HEK293 (cell line): Measurements from ENCODE around the gene PARP1.

ENCODE experiments used
- CTCF ChIA-PET: fragments of 350-600 bp; formaldehyde crosslinking; extraction: SDS; loops from one replicate; lab custom pipeline; 2021; ENCODE audit warnings: antibody characterized with exemption; lab: Yijun Ruan, JAX
- POLR2A ChIA-PET: fragments of 300-600 bp; formaldehyde crosslinking; extraction: SDS; loops from one replicate; lab custom pipeline; 2020; ENCODE audit warnings: antibody characterized with exemption, inconsistent platforms; lab: Yijun Ruan, JAX
- H3K27ac ChIP-seq: fragments of 200-500 bp; sonication (Bioruptor generic); 2 replicates; pipeline ENCODE4 v1.5.1; 2014; ENCODE audit warnings: low read depth, low read length, control low read depth, inconsistent platforms; ENCODE audit errors: extremely low read depth
- H3K36me3 ChIP-seq, 2 experiments: fragments of 200-500 bp in 1 of 2; sonication (Bioruptor generic) in 1 of 2; 1 replicate in 1 of 2; 2 replicates in 1 of 2; pipeline ENCODE4 v1.5.1; 2014 to 2017; ENCODE audit warnings: inconsistent platforms in 2 of 2, low read length in 2 of 2; ENCODE audit not compliant: control insufficient read depth in 2 of 2, insufficient read depth in 1 of 2
- H3K4me1 ChIP-seq: fragments of 200-500 bp; sonication (Bioruptor generic); 2 replicates; pipeline ENCODE4 v1.5.1; 2014; ENCODE audit warnings: mild to moderate bottlenecking, low read length, inconsistent platforms; ENCODE audit not compliant: control insufficient read depth, insufficient read depth
- H3K4me3 ChIP-seq: 2 replicates; pipeline ENCODE4 v1.5.1; 2011; ENCODE audit warnings: low read depth, mild to moderate bottlenecking, control low read depth, low read length, moderate library complexity
- H3K9me3 ChIP-seq: fragments of 200-500 bp; sonication (Bioruptor generic); 2 replicates; pipeline ENCODE4 v1.5.1; 2014; ENCODE audit warnings: low read depth, low read length, inconsistent platforms; ENCODE audit not compliant: control insufficient read depth, insufficient read depth
- ZNF184 ChIP-seq: fragments of 450-650 bp; IDR thresholded peaks from 2 replicates; pipeline ENCODE4 v1.5.1; 2018; ENCODE audit warnings: missing biosample characterization, mild to moderate bottlenecking, missing genetic modification characterization
- ZNF19 ChIP-seq: fragments of 450-650 bp; formaldehyde crosslinking; IDR thresholded peaks from 2 replicates; pipeline ENCODE4; 2016; ENCODE audit warnings: missing biosample characterization, missing genetic modification characterization, low read depth
- ZNF274 ChIP-seq, 2 experiments: fragments of 200-500 bp in 1 of 2; fragments of 450-650 bp in 1 of 2; sonication (Bioruptor generic) in 1 of 2; formaldehyde crosslinking in 1 of 2; IDR thresholded peaks; 2 replicates each; pipeline versions ENCODE4 v1.5.1 to v1.6.1; 2014 to 2016; ENCODE audit warnings: borderline replicate concordance in 1 of 2, inconsistent platforms in 1 of 2, low read length in 1 of 2, missing biosample characterization in 1 of 2, missing genetic modification characterization in 1 of 2
- ZNF391 ChIP-seq: fragments of 450-650 bp; formaldehyde crosslinking; IDR thresholded peaks from 2 replicates; pipeline ENCODE4 v1.5.1; 2016; ENCODE audit warnings: low read depth, missing biosample characterization, missing genetic modification characterization, borderline replicate concordance
- ZNF530 ChIP-seq: fragments of 450-650 bp; formaldehyde crosslinking; IDR thresholded peaks from 2 replicates; pipeline ENCODE4 v1.5.1; 2016; ENCODE audit warnings: low read depth, missing biosample characterization, missing genetic modification characterization
- ZNF654 ChIP-seq: fragments of 450-650 bp; formaldehyde crosslinking; IDR thresholded peaks from 2 replicates; pipeline ENCODE4 v1.5.1; 2016; ENCODE audit warnings: low read depth, missing biosample characterization, missing genetic modification characterization
- TF ChIP-seq, protein P1 (sequence below): fragments of 450-650 bp; formaldehyde crosslinking; IDR thresholded peaks from 2 replicates; pipeline ENCODE4 v1.5.1; 2016; ENCODE audit warnings: missing biosample characterization, missing genetic modification characterization
- TF ChIP-seq, protein P2 (sequence below): IDR thresholded peaks from 2 replicates; pipeline ENCODE4 v1.6.1; 2011; ENCODE audit warnings: mild to moderate bottlenecking, low read depth, low read length, borderline replicate concordance
- TF ChIP-seq, protein P3 (sequence below): fragments of 450-650 bp; formaldehyde crosslinking; IDR thresholded peaks from 2 replicates; pipeline ENCODE4 v1.5.1; 2016; ENCODE audit warnings: missing biosample characterization, missing genetic modification characterization, borderline replicate concordance
- TF ChIP-seq, protein P4 (sequence below): fragments of 450-650 bp; formaldehyde crosslinking; IDR thresholded peaks from 2 replicates; pipeline ENCODE4 v1.5.1; 2016; ENCODE audit warnings: missing biosample characterization, missing genetic modification characterization

The PARP1 gene

DNA sequence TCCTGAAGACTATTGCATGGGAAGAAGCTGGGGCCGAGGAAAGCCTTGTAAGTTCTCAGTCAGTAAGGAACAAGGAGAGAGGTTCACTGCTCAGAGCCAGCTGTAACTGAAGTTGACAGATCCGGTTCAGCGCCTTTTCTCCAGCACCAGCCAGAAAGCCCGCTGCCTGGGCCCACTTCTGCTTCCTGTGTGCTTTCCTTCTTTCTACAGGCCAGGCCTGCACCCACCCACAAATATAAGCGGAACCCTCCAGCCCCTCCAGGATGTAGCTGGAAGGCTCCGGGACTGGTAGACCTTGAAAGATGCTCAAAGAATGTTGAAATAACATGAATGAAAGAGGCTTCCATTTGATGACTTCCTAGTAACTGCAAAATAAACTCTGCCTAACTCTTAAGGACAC is 38.8 kb downstream of the PARP1 start:
- H3K27ac ChIP-seq: no peak overlapping the region
- H3K4me1 ChIP-seq: no peaks in the 10 kb centered on the region
- no peak overlapping the region for H3K4me3 ChIP-seq
- CTCF ChIA-PET: interaction anchor here (0.6 to 1.2 kb wide), 2 partner anchors 31 to 36 kb away, joined by 3 to 4 read pairs; no protein-coding TSS in a partner anchor
- H3K36me3 ChIP-seq: peaks cover 69 to 100% of the 10 kb centered on the region in 2 experiments
- no peaks in the 10 kb centered on the region for H3K9me3 ChIP-seq
- no peak for TF ChIP-seq ZNF184 (tag by site-specific recombination)
- TF ChIP-seq, protein P1, sequence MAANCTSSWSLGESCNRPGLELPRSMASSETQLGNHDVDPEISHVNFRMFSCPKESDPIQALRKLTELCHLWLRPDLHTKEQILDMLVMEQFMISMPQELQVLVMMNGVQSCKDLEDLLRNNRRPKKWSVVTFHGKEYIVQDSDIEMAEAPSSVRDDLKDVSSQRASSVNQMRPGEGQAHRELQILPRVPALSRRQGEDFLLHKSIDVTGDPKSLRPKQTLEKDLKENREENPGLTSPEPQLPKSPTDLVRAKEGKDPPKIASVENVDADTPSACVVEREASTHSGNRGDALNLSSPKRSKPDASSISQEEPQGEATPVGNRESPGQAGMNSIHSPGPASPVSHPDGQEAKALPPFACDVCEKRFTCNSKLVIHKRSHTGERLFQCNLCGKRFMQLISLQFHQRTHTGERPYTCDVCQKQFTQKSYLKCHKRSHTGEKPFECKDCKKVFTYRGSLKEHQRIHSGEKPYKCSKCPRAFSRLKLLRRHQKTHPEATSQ (tag by site-specific recombination): no peak
- no peak for TF ChIP-seq ZNF19 (tag by site-specific recombination)
- TF ChIP-seq, protein P2, sequence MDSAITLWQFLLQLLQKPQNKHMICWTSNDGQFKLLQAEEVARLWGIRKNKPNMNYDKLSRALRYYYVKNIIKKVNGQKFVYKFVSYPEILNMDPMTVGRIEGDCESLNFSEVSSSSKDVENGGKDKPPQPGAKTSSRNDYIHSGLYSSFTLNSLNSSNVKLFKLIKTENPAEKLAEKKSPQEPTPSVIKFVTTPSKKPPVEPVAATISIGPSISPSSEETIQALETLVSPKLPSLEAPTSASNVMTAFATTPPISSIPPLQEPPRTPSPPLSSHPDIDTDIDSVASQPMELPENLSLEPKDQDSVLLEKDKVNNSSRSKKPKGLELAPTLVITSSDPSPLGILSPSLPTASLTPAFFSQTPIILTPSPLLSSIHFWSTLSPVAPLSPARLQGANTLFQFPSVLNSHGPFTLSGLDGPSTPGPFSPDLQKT: no peak
- no peak for TF ChIP-seq ZNF274 (IDR thresholded peaks at IDR 0.05; ENCODE audit: low read length)
- no peak for TF ChIP-seq ZNF274 (tag by site-specific recombination; IDR thresholded peaks at IDR 0.05; ENCODE audit: borderline replicate concordance)
- TF ChIP-seq ZNF391: no peak
- TF ChIP-seq, protein P3, sequence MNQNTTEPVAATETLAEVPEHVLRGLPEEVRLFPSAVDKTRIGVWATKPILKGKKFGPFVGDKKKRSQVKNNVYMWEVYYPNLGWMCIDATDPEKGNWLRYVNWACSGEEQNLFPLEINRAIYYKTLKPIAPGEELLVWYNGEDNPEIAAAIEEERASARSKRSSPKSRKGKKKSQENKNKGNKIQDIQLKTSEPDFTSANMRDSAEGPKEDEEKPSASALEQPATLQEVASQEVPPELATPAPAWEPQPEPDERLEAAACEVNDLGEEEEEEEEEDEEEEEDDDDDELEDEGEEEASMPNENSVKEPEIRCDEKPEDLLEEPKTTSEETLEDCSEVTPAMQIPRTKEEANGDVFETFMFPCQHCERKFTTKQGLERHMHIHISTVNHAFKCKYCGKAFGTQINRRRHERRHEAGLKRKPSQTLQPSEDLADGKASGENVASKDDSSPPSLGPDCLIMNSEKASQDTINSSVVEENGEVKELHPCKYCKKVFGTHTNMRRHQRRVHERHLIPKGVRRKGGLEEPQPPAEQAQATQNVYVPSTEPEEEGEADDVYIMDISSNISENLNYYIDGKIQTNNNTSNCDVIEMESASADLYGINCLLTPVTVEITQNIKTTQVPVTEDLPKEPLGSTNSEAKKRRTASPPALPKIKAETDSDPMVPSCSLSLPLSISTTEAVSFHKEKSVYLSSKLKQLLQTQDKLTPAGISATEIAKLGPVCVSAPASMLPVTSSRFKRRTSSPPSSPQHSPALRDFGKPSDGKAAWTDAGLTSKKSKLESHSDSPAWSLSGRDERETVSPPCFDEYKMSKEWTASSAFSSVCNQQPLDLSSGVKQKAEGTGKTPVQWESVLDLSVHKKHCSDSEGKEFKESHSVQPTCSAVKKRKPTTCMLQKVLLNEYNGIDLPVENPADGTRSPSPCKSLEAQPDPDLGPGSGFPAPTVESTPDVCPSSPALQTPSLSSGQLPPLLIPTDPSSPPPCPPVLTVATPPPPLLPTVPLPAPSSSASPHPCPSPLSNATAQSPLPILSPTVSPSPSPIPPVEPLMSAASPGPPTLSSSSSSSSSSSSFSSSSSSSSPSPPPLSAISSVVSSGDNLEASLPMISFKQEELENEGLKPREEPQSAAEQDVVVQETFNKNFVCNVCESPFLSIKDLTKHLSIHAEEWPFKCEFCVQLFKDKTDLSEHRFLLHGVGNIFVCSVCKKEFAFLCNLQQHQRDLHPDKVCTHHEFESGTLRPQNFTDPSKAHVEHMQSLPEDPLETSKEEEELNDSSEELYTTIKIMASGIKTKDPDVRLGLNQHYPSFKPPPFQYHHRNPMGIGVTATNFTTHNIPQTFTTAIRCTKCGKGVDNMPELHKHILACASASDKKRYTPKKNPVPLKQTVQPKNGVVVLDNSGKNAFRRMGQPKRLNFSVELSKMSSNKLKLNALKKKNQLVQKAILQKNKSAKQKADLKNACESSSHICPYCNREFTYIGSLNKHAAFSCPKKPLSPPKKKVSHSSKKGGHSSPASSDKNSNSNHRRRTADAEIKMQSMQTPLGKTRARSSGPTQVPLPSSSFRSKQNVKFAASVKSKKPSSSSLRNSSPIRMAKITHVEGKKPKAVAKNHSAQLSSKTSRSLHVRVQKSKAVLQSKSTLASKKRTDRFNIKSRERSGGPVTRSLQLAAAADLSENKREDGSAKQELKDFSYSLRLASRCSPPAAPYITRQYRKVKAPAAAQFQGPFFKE (tag by site-specific recombination): no peak
- TF ChIP-seq ZNF530: no peak
- no peak for TF ChIP-seq ZNF654 (tag by site-specific recombination)
- POLR2A ChIA-PET: interaction anchor here (0.7 kb wide), 1 partner anchor 861 kb away, joined by 3 read pairs; no protein-coding TSS in a partner anchor

DNA sequence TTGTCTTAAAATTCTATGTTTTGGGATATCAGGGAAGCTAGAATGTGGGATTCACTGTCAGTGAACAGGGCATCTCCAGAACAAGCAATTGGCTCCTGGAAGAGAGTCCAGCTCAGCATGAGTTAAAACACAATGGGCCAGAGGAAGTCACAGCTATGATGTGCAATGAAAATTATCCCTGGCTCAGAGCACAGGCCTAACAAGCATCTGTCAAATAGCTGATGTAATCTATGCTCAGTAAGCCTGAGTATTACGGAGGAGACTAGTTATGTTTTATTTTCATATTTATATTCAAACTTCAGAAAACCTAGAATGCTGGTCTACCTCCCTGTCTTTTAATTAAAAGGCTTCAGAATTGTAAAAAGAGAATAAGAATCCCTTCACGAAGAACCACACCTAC is 41.6 kb downstream of the PARP1 start:
- no peak overlapping the region for H3K27ac ChIP-seq
- no peak overlapping the region for H3K4me3 ChIP-seq
- CTCF ChIA-PET: interaction anchor here (0.7 to 2.7 kb wide), 6 partner anchors 37 to 302 kb away, joined by 3 to 14 read pairs (median 4); partner anchors contain the start of gene PARP1
- peaks cover 71 to 100% of the 10 kb centered on the region in 2 experiments for H3K36me3 ChIP-seq
- H3K9me3 ChIP-seq: no peaks in the 10 kb centered on the region
- POLR2A ChIA-PET: interaction anchor here (0.6 kb wide), 1 partner anchor 217 kb away, joined by 3 read pairs; no protein-coding TSS in a partner anchor
- TF ChIP-seq, protein P4, sequence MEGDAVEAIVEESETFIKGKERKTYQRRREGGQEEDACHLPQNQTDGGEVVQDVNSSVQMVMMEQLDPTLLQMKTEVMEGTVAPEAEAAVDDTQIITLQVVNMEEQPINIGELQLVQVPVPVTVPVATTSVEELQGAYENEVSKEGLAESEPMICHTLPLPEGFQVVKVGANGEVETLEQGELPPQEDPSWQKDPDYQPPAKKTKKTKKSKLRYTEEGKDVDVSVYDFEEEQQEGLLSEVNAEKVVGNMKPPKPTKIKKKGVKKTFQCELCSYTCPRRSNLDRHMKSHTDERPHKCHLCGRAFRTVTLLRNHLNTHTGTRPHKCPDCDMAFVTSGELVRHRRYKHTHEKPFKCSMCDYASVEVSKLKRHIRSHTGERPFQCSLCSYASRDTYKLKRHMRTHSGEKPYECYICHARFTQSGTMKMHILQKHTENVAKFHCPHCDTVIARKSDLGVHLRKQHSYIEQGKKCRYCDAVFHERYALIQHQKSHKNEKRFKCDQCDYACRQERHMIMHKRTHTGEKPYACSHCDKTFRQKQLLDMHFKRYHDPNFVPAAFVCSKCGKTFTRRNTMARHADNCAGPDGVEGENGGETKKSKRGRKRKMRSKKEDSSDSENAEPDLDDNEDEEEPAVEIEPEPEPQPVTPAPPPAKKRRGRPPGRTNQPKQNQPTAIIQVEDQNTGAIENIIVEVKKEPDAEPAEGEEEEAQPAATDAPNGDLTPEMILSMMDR (tag by site-specific recombination): no peak
- H3K4me1 ChIP-seq: no peaks in the 10 kb centered on the region
